Ovary (tissue), 9 donors: ENCODE data around the gene BEND7. TPM values are rescaled to one million over a fixed set of nuclear protein-coding genes. Genes with fewer than 3 reads are reported as not detected.
"Not testable (repeated sequence)": the region's sequence is repeated elsewhere in the genome, so short reads cannot be mapped to it uniquely, and the experiment has no call there.

Experiments used
- DNase-seq, 5 donors: peaks; one replicate each; pipeline ENCODE4 v3.0.0-alpha.2; 2019 to 2020
- H3K27ac ChIP-seq, 2 donors: fragments of 200-600 bp; one replicate each; pipeline versions ENCODE4 v1.5.1 to v1.8.0; 2019 to 2022
- H3K27me3 ChIP-seq: fragments of 200-600 bp; one replicate; pipeline ENCODE4 v1.8.0; 2022
- H3K36me3 ChIP-seq: fragments of 200-600 bp; sonication (generic); one replicate; pipeline ENCODE4 v1.5.1; 2019
- H3K4me1 ChIP-seq: one replicate; pipeline ENCODE4 v1.8.1; 2013; ENCODE audit warnings: mild to moderate bottlenecking, moderate library complexity; ENCODE audit not compliant: insufficient read depth
- H3K4me3 ChIP-seq: fragments of 200-600 bp; sonication (generic); one replicate; pipeline ENCODE4 v1.5.1; 2017
- H3K9me3 ChIP-seq, 2 donors: fragments of 200-600 bp in 1 of 2; sonication (generic) in 1 of 2; one replicate each; pipeline versions ENCODE4 v1.5.1 to v1.8.1; 2013 to 2019; ENCODE audit warnings: mild to moderate bottlenecking in 1 of 2, moderate library complexity in 1 of 2
- CTCF ChIP-seq, 3 donors: fragments of 450-650 bp in 2 of 3; fragments of 200-600 bp in 1 of 3; IDR thresholded peaks; one replicate each; pipeline versions ENCODE4 v1.5.1 to v1.8.0; 2016 to 2022; ENCODE audit warnings: antibody characterized with exemption in 3 of 3, mild to moderate bottlenecking in 1 of 3
- EP300 ChIP-seq: sonication (generic); formaldehyde crosslinking; IDR thresholded peaks from one replicate; pipeline ENCODE4 v1.6.1; 2017; ENCODE audit warnings: antibody characterized with exemption
- POLR2A ChIP-seq: fragments of 450-650 bp; IDR thresholded peaks from one replicate; pipeline ENCODE4 v1.6.1; 2017; ENCODE audit warnings: antibody characterized with exemption, mild to moderate bottlenecking, moderate library complexity
- WGBS, 3 donors: extraction: QIAGEN DNeasy Blood & Tissue Kit in 1 of 3; methylation state at CpG; one replicate each; pipeline versions ENCODE4 v1.1.5 to v1.1.7; 2013 to 2017; 5-methylcytosine and 5-hydroxymethylcytosine counted together
- intact Hi-C, 4 donors: fragments of 100-400 bp; cut with DNase I; formaldehyde crosslinking; loops; one replicate each; pipeline versions ENCODE4 v1.11.0 to v1.15.1; 2022 to 2023
- polyA plus RNA-seq, 2 donors: library from polyadenylated mRNA; stranded (reverse); fragments of 200-250 nt in 1 of 2; fragments of 350-450 nt in 1 of 2; fragmentation: Illumina TruSeq in 1 of 2; extraction: RNeasy Lipid Tissue Mini Kit (QIAGEN cat#74804) in 1 of 2; gene quantifications; one replicate each; pipeline ENCODE4 v1.2.3, GENCODE V29; 2013 to 2014
- total RNA-seq, 7 donors: library from RNA; depleted of rRNA in 2 of 7; stranded (reverse); fragments of >200 nt in 2 of 7; fragmentation: NEBNext Ultra II Directional in 3 of 7; extraction: Animal tissue kit (Norgen Biotek cat#: 25700) in 3 of 7; gene quantifications; one replicate each; pipeline versions ENCODE4 v1.1.0 to v1.2.4, GENCODE V29; 2016 to 2023
- donor health status: DM: no; HTN: no; CAD: no; lungs with moderate emphysema.
- donor health status: DM: no; HTN: no; CAD: no.
- donor health status: Bipolar disorder and iron deficiency.
- donor health status: DM: yes; HTN: yes; CAD: no.
- donor health status: DM: no; HTN: no; CAD: no.
- donor health status: DM: yes; HTN: yes; CAD: no.

The BEND7 gene
- total and polyA plus RNA-seq, 9 donors: 9.9 to 34.7 (median 19.8) TPM

DNA sequence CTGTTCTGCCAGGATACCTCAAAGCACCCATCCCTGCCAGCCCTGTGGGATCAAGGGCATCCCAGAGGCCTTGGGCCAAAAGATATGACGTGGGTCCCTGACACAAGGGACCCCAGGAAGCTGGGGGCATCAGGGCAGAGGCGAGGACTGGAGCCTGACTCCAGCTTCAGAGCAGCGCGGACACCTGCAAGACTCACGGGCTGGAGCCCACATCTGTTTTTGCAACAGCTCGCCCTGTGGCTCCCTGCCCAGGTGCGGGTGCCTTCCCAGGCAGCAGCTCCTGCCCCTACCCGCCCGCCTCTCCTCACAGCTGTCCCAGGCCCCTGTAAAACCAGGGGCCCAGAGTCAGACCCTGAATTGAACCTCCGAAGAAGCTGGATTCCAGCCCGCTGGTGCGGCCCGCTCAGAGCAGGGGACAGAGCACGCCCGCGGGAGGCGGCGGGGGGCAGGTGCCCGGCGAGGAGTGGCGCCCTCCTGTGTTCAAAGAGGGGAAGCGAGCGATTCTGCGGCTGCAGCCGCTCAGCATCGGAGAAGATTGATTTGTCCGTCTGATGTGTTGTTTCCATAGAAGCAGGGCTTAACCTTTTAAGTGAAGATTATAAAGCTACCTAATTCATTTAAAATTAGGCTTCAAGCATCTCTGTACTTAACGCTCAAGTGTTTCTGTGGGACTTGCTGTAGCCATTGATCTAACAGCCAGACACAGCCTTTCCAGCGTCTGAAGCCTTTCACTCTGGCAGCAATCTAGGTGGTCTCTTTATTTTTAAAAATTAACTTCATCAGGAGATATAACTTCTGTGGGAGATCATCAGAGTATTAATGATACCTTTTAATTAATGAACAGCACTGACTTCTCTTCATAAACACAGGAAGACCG, 88.4 kb downstream of the BEND7 start:
- H3K4me1 ChIP-seq: peaks cover 2% of the 10 kb centered on the region
- WGBS, 3 donors: 4 to 7% (median 5%) methylated on average over 28 to 30 of the region's 30 CpGs
- DNase-seq: peak; percentile 27 to 67 (median 43)
- no peak overlapping the region for H3K4me3 ChIP-seq
- H3K36me3 ChIP-seq: no peaks in the 10 kb centered on the region
- TF ChIP-seq EP300 (no peak), CTCF (IDR thresholded peaks at IDR 0.05) (peak; percentile 43 to 50 (median 49))
- intact Hi-C loops: no loop called here
- H3K27me3 ChIP-seq: no peaks in the 10 kb centered on the region
- no peak overlapping the region for H3K27ac ChIP-seq
- H3K9me3 ChIP-seq: no peaks in the 10 kb centered on the region

GRCh38 chr10:13439313-13440184, 89.3 kb downstream of the BEND7 start:
- H3K4me1 ChIP-seq: peaks cover 2% of the 10 kb centered on the region
- H3K36me3 ChIP-seq: no peaks in the 10 kb centered on the region
- no peaks in the 10 kb centered on the region for H3K9me3 ChIP-seq
- H3K27me3 ChIP-seq: no peaks in the 10 kb centered on the region
- no peak for TF ChIP-seq EP300
- TF ChIP-seq CTCF (IDR thresholded peaks at IDR 0.05): no peak
- peak in 3 of 5 donors; percentile 9 to 47 (median 31) for DNase-seq
- intact Hi-C loops: no loop called here
- no peak overlapping the region for H3K27ac ChIP-seq
- WGBS, 3 donors: 11 to 15% (median 11%) methylated on average over 29 of the region's 29 CpGs
- H3K4me3 ChIP-seq: no peak overlapping the region

- H3K36me3 ChIP-seq: no peaks in the 10 kb centered on the region
- WGBS, 3 donors: 44 to 55% (median 50%) methylated on average over 16 of the region's 16 CpGs
- DNase-seq: no peak
- intact Hi-C loops: no loop called here
- no peaks in the 10 kb centered on the region for H3K27me3 ChIP-seq
- H3K4me1 ChIP-seq: peaks cover 2% of the 10 kb centered on the region
- H3K9me3 ChIP-seq: no peaks in the 10 kb centered on the region
- no peak overlapping the region for H3K27ac ChIP-seq
- no peak for TF ChIP-seq EP300
- no peak for TF ChIP-seq POLR2A
- no peak for TF ChIP-seq CTCF (IDR thresholded peaks at IDR 0.05)
- H3K4me3 ChIP-seq: no peak overlapping the region
Observed at GRCh38 chr10:13437026-13437555, 91.7 kb downstream of the BEND7 start.

- H3K9me3 ChIP-seq, DNase-seq, H3K4me1 ChIP-seq, H3K27me3 ChIP-seq, intact Hi-C loops, H3K4me3 ChIP-seq, H3K27ac ChIP-seq, H3K36me3 ChIP-seq: not testable (repeated sequence)
- 90 to 94% (median 91%) methylated on average over 8 of the region's 8 CpGs for WGBS, 3 donors
Observed at GRCh38 chr10:13427943-13428342, 100.9 kb downstream of the BEND7 start.
